Neural cell (in vitro differentiated cells): ENCODE measurements around the gene GAS7.

Source experiments
- CTCF ChIP-seq: fragments of 450-650 bp; IDR thresholded peaks from 2 replicates; pipeline ENCODE4 v1.5.1; 2014; ENCODE audit warnings: antibody characterized with exemption, mild to moderate bottlenecking, moderate library complexity; ENCODE audit not compliant: poor library complexity, severe bottlenecking
- EZH2 ChIP-seq: fragments of 200-600, 300-800 bp; shearing (Covaris generic), sonication (generic); IDR thresholded peaks from 2 replicates; pipeline ENCODE4 v1.6.1; 2014; ENCODE audit warnings: antibody characterized with exemption, low read length, borderline replicate concordance, mild to moderate bottlenecking; ENCODE audit not compliant: insufficient read depth, poor library complexity, severe bottlenecking
- POLR2AphosphoS5 ChIP-seq: IDR thresholded peaks from 2 replicates; pipeline ENCODE4 v1.6.1; 2012
- RAD21 ChIP-seq: fragments of 450-650 bp; conservative IDR thresholded peaks from 2 replicates; pipeline ENCODE4 v1.6.1; 2014; ENCODE audit warnings: antibody characterized with exemption, mild to moderate bottlenecking, moderate library complexity
- REST ChIP-seq: IDR thresholded peaks from 2 replicates; pipeline ENCODE4 v1.6.1; 2012; ENCODE audit warnings: borderline replicate concordance

GRCh38 chr17:9875441-9875840 is 323.0 kb downstream of the GAS7 start:
- TF ChIP-seq CTCF (no peak), EZH2 (no peak), POLR2AphosphoS5 (no peak), RAD21 (no peak), REST (no peak)
